Liver (tissue), 9 donors: ENCODE measurements around the gene CACNA2D1. TPM values are rescaled to one million over a fixed set of nuclear protein-coding genes. Genes with fewer than 3 reads are reported as not detected.

Experiments
- DNase-seq: peaks from one replicate; pipeline ENCODE4 v3.0.0-alpha.2; 2017; ENCODE audit warnings: low spot score
- H3K27ac ChIP-seq, 2 donors: one replicate each; pipeline ENCODE4 v1.7.0; 2013; ENCODE audit warnings: inconsistent platforms in 2 of 2, low read length in 2 of 2, control low read depth in 1 of 2, low read depth in 1 of 2, mild to moderate bottlenecking in 1 of 2
- H3K27me3 ChIP-seq, 4 donors: one replicate each; pipeline versions ENCODE4 v1.6.1 to v1.7.0; 2013; ENCODE audit warnings: low read length in 3 of 4, inconsistent platforms in 1 of 4, mild to moderate bottlenecking in 1 of 4, moderate library complexity in 1 of 4; ENCODE audit not compliant: control insufficient read depth in 4 of 4, insufficient read depth in 4 of 4
- H3K36me3 ChIP-seq, 4 donors: one replicate each; pipeline versions ENCODE4 v1.6.1 to v1.7.0; 2013; ENCODE audit warnings: low read length in 3 of 4, mild to moderate bottlenecking in 3 of 4, low read depth in 1 of 4, moderate library complexity in 1 of 4; ENCODE audit not compliant: control insufficient read depth in 4 of 4, insufficient read depth in 3 of 4
- H3K4me1 ChIP-seq, 4 donors: one replicate each; pipeline versions ENCODE4 v1.6.1 to v1.7.0; 2013; ENCODE audit warnings: low read length in 3 of 4, mild to moderate bottlenecking in 3 of 4, moderate library complexity in 1 of 4; ENCODE audit not compliant: control insufficient read depth in 4 of 4, insufficient read depth in 4 of 4
- H3K4me3 ChIP-seq, 3 donors: one replicate each; pipeline versions ENCODE4 v1.6.1 to v1.7.0; 2013; ENCODE audit warnings: low read length in 3 of 3, control low read depth in 1 of 3, low read depth in 1 of 3, mild to moderate bottlenecking in 1 of 3
- H3K9ac ChIP-seq, 2 donors: one replicate each; pipeline ENCODE4 v1.7.0; 2013; ENCODE audit warnings: low read length in 2 of 2, mild to moderate bottlenecking in 2 of 2, moderate library complexity in 2 of 2, control low read depth in 1 of 2, low read depth in 1 of 2
- H3K9me3 ChIP-seq, 4 donors: one replicate each; pipeline versions ENCODE4 v1.6.1 to v1.7.0; 2013; ENCODE audit warnings: low read length in 3 of 4; ENCODE audit not compliant: control insufficient read depth in 4 of 4
- CTCF ChIP-seq: fragments of 150-350 bp; IDR thresholded peaks from 2 replicates; pipeline ENCODE4 v1.5.1; 2017; ENCODE audit warnings: improper control_type of control experiment, low read depth, low read length; ENCODE audit not compliant: missing input control
- EGR1 ChIP-seq, 2 donors: IDR thresholded peaks; 2 replicates each; pipeline ENCODE4 v1.6.1; 2016 to 2018; ENCODE audit warnings: antibody characterized with exemption in 2 of 2, low read depth in 2 of 2
- FOXA1 ChIP-seq: IDR thresholded peaks from 2 replicates; pipeline ENCODE4 v1.6.1; 2016; ENCODE audit warnings: antibody characterized with exemption
- FOXA2 ChIP-seq: IDR thresholded peaks from 2 replicates; pipeline ENCODE4 v1.6.1; 2016; ENCODE audit warnings: antibody characterized with exemption
- GABPA ChIP-seq, 2 donors: IDR thresholded peaks in 1 of 2; conservative IDR thresholded peaks in 1 of 2; 2 replicates each; pipeline ENCODE4 v1.6.1; 2016; ENCODE audit warnings: antibody characterized with exemption in 2 of 2, mild to moderate bottlenecking in 1 of 2, moderate library complexity in 1 of 2
- HNF4A ChIP-seq, 2 donors: conservative IDR thresholded peaks; 2 replicates each; pipeline ENCODE4 v1.6.1; 2016; ENCODE audit warnings: antibody characterized with exemption in 2 of 2, mild to moderate bottlenecking in 2 of 2
- NR2F2 ChIP-seq: IDR thresholded peaks from 2 replicates; pipeline ENCODE4 v1.6.1; 2016; ENCODE audit warnings: antibody characterized with exemption
- RAD21 ChIP-seq, 2 donors: IDR thresholded peaks; 2 replicates each; pipeline ENCODE4 v1.6.1; 2016; ENCODE audit warnings: antibody characterized with exemption in 2 of 2, mild to moderate bottlenecking in 2 of 2
- RXRA ChIP-seq, 2 donors: IDR thresholded peaks; 2 replicates each; pipeline ENCODE4 v1.6.1; 2017 to 2018; ENCODE audit warnings: antibody characterized with exemption in 2 of 2, mild to moderate bottlenecking in 1 of 2
- SP1 ChIP-seq: IDR thresholded peaks from 2 replicates; pipeline ENCODE4 v1.6.1; 2018; ENCODE audit warnings: antibody characterized with exemption, mild to moderate bottlenecking
- YY1 ChIP-seq: IDR thresholded peaks from 2 replicates; pipeline ENCODE4 v1.6.1; 2016; ENCODE audit warnings: antibody characterized with exemption, mild to moderate bottlenecking
- ZBTB33 ChIP-seq: IDR thresholded peaks from 2 replicates; pipeline ENCODE4 v1.6.1; 2016; ENCODE audit warnings: antibody characterized with exemption
- WGBS: extraction: QIAGEN DNeasy Blood & Tissue Kit; methylation state at CpG from one replicate; pipeline ENCODE4 v1.1.7; 2013; 5-methylcytosine and 5-hydroxymethylcytosine counted together
- polyA plus RNA-seq, 2 donors: library from polyadenylated mRNA; stranded (reverse) in 1 of 2; unstranded in 1 of 2; fragments of 200-250 nt in 1 of 2; fragments of >200 nt in 1 of 2; fragmentation: Nextera tagmentation in 1 of 2; extraction: Ambion mirVana in 1 of 2; gene quantifications; one replicate each; pipeline versions ENCODE4 v1.2.1 to v1.2.3, GENCODE V29; 2013 to 2015
- total RNA-seq, 2 donors: library from RNA; depleted of rRNA; stranded (reverse); fragments of >200 nt; gene quantifications; one replicate each; pipeline ENCODE4 v1.2.3, GENCODE V29; 2014
- TF ChIP-seq, protein P1 (sequence below): IDR thresholded peaks from 2 replicates; pipeline ENCODE4 v1.6.1; 2016; ENCODE audit warnings: antibody characterized with exemption
- TF ChIP-seq, protein P2 (sequence below): IDR thresholded peaks from 2 replicates; pipeline ENCODE4 v1.6.1; 2016; ENCODE audit warnings: antibody characterized with exemption
- donor health status: healthy.
- donor health status: healthy.
- donor health status: healthy.
- donor health status: healthy.
- donor health status: healthy.

The CACNA2D1 gene
- total and polyA plus RNA-seq, 4 donors = 0.42 to 2.3 (median 0.94) TPM

DNA sequence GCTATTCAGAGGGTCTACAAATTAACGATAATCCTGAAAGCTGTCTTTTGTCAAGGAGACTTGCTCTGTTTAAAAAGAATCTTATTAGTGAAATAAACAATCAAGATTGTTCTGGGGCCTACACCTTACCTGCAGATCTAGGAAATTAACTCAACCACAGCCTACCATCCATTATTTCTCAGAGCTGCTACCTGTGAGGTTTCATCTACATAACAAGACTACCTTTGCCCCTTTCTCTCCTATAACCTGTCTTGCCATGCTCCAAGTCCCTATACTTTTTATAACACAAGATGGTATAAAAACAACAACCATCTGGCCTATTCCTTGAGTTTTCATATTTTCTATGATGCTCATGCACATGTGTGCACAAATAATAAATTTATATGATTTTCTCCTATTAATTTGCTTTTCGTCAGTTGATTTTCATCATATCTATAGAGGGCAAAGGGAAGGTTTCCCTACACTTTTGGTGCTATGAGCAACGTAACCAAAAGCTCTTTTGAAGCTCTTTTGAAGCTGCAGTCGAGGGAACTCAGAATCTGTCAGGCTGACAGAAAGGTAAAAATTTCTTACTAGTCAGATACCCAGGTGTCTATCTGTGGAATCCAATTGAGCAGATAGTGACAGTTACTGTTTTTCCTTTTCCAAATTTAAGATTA, 138.1 kb downstream of the CACNA2D1 start (continued):
- no peak for TF ChIP-seq GABPA (IDR thresholded peaks at IDR 0.05 in 1 of 2, conservative IDR thresholded peaks at IDR 0.05 in 1 of 2)
- TF ChIP-seq, protein P1, sequence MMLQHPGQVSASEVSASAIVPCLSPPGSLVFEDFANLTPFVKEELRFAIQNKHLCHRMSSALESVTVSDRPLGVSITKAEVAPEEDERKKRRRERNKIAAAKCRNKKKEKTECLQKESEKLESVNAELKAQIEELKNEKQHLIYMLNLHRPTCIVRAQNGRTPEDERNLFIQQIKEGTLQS = no peak
- TF ChIP-seq ZBTB33 = no peak

- TF ChIP-seq FOXA1 (no peak), YY1 (no peak), NR2F2 (no peak)
- Histone ChIP-seq H3K4me3 (no peak overlapping the region), H3K9me3 (peaks cover 0 to 3% (median under 1%) of the 10 kb centered on the region in 4 donors), H3K4me1 (no peaks in the 10 kb centered on the region), H3K27me3 (no peaks in the 10 kb centered on the region), H3K9ac (no peak overlapping the region), H3K27ac (no peak overlapping the region), H3K36me3 (no peaks in the 10 kb centered on the region)
- WGBS = 69% methylated on average over 1 of the region's 1 CpG
- no peak for DNase-seq
Measured at GRCh38 chr7:82294865-82295264, 148.7 kb downstream of the CACNA2D1 start.

- TF ChIP-seq RXRA (IDR thresholded peaks at IDR 0.05) (no peak), ZBTB33 (no peak), RAD21 (IDR thresholded peaks at IDR 0.05) (no peak), SP1 (no peak)
- no peaks in the 10 kb centered on the region for H3K36me3 ChIP-seq
- no peak overlapping the region for H3K27ac ChIP-seq
- 57% methylated on average over 1 of the region's 1 CpG for WGBS
- no peaks in the 10 kb centered on the region for H3K27me3 ChIP-seq
- H3K9ac ChIP-seq = no peak overlapping the region
- H3K4me3 ChIP-seq = no peak overlapping the region
- no peak for DNase-seq
- no peaks in the 10 kb centered on the region for H3K4me1 ChIP-seq
- peaks cover 0 to 3% (median under 1%) of the 10 kb centered on the region in 4 donors for H3K9me3 ChIP-seq
Measured at GRCh38 chr7:82294382-82294784, 149.2 kb downstream of the CACNA2D1 start.

GRCh38 chr7:82293467-82293866, 150.1 kb downstream of the CACNA2D1 start:
- WGBS = 30% methylated on average over 1 of the region's 1 CpG
- H3K4me1 ChIP-seq = no peaks in the 10 kb centered on the region
- no peak for DNase-seq
- no peak overlapping the region for H3K27ac ChIP-seq
- H3K36me3 ChIP-seq = no peaks in the 10 kb centered on the region
- H3K9ac ChIP-seq = no peak overlapping the region
- H3K4me3 ChIP-seq = no peak overlapping the region
- no peaks in the 10 kb centered on the region for H3K27me3 ChIP-seq
- H3K9me3 ChIP-seq = peaks cover 0 to 3% (median under 1%) of the 10 kb centered on the region in 4 donors
- TF ChIP-seq EGR1 (IDR thresholded peaks at IDR 0.05; ENCODE audit: low read depth in 2 of 2) (no peak), HNF4A (conservative IDR thresholded peaks at IDR 0.05) (no peak), RAD21 (IDR thresholded peaks at IDR 0.05) (no peak), ZBTB33 (no peak), CTCF (no peak), NR2F2 (no peak), FOXA2 (no peak), YY1 (no peak), FOXA1 (no peak)
- TF ChIP-seq, protein P2, sequence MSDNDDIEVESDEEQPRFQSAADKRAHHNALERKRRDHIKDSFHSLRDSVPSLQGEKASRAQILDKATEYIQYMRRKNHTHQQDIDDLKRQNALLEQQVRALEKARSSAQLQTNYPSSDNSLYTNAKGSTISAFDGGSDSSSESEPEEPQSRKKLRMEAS = no peak
